PFSK-1 (cell line): ENCODE results near the gene COL11A2.

Experiments used
- FOXP2 ChIP-seq: optimal IDR thresholded peaks from 2 replicates; pipeline ENCODE3; 2011; ENCODE audit warnings: borderline replicate concordance, control low read depth, inconsistent platforms; ENCODE audit not compliant: insufficient read depth; ENCODE audit errors: extremely low read length, extremely low read depth
- POLR2AphosphoS5 ChIP-seq: IDR thresholded peaks from 2 replicates; pipeline ENCODE4 v1.6.1; 2012; ENCODE audit warnings: low read depth, mild to moderate bottlenecking, control low read depth, low read length, moderate library complexity
- SIN3A ChIP-seq: IDR thresholded peaks from 2 replicates; pipeline ENCODE4 v1.6.1; 2012; ENCODE audit warnings: mild to moderate bottlenecking, low read length, moderate library complexity, borderline replicate concordance; ENCODE audit not compliant: insufficient read depth
- TAF1 ChIP-seq: IDR thresholded peaks from 2 replicates; pipeline ENCODE4 v1.6.1; 2012; ENCODE audit warnings: low read length, control low read depth, borderline replicate concordance; ENCODE audit not compliant: insufficient read depth
- TF ChIP-seq, protein P1 (sequence below), 2 experiments: IDR thresholded peaks; 2 replicates each; pipeline versions ENCODE4 v1.6.1 to v1.8.0; 2011 to 2012; ENCODE audit warnings: low read depth in 2 of 2, low read length in 2 of 2, control low read depth in 1 of 2, inconsistent platforms in 1 of 2, mild to moderate bottlenecking in 1 of 2, moderate library complexity in 1 of 2; ENCODE audit not compliant: insufficient read depth in 1 of 2

Gene COL11A2

GRCh38 chr6:33202799-33203198, 10.5 kb upstream of the COL11A2 start:
- no peak for TF ChIP-seq FOXP2
- TF ChIP-seq TAF1: no peak

GRCh38 chr6:33201935-33202334, 9.7 kb upstream of the COL11A2 start:
- TF ChIP-seq, protein P1, sequence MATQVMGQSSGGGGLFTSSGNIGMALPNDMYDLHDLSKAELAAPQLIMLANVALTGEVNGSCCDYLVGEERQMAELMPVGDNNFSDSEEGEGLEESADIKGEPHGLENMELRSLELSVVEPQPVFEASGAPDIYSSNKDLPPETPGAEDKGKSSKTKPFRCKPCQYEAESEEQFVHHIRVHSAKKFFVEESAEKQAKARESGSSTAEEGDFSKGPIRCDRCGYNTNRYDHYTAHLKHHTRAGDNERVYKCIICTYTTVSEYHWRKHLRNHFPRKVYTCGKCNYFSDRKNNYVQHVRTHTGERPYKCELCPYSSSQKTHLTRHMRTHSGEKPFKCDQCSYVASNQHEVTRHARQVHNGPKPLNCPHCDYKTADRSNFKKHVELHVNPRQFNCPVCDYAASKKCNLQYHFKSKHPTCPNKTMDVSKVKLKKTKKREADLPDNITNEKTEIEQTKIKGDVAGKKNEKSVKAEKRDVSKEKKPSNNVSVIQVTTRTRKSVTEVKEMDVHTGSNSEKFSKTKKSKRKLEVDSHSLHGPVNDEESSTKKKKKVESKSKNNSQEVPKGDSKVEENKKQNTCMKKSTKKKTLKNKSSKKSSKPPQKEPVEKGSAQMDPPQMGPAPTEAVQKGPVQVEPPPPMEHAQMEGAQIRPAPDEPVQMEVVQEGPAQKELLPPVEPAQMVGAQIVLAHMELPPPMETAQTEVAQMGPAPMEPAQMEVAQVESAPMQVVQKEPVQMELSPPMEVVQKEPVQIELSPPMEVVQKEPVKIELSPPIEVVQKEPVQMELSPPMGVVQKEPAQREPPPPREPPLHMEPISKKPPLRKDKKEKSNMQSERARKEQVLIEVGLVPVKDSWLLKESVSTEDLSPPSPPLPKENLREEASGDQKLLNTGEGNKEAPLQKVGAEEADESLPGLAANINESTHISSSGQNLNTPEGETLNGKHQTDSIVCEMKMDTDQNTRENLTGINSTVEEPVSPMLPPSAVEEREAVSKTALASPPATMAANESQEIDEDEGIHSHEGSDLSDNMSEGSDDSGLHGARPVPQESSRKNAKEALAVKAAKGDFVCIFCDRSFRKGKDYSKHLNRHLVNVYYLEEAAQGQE (IDR thresholded peaks at IDR 0.05; ENCODE audit: insufficient read depth in 1 of 2, low read depth in 2 of 2, low read length in 2 of 2): no peak
- TF ChIP-seq SIN3A (no peak), FOXP2 (no peak), POLR2AphosphoS5 (no peak), TAF1 (no peak)

- no peak for TF ChIP-seq SIN3A
- no peak for TF ChIP-seq POLR2AphosphoS5
- TF ChIP-seq TAF1: no peak
- TF ChIP-seq, protein P1 (IDR thresholded peaks at IDR 0.05; ENCODE audit: insufficient read depth in 1 of 2, low read depth in 2 of 2, low read length in 2 of 2): no peak
- TF ChIP-seq FOXP2: no peak
Observed at GRCh38 chr6:33201147-33201545, 8.9 kb upstream of the COL11A2 start.

DNA sequence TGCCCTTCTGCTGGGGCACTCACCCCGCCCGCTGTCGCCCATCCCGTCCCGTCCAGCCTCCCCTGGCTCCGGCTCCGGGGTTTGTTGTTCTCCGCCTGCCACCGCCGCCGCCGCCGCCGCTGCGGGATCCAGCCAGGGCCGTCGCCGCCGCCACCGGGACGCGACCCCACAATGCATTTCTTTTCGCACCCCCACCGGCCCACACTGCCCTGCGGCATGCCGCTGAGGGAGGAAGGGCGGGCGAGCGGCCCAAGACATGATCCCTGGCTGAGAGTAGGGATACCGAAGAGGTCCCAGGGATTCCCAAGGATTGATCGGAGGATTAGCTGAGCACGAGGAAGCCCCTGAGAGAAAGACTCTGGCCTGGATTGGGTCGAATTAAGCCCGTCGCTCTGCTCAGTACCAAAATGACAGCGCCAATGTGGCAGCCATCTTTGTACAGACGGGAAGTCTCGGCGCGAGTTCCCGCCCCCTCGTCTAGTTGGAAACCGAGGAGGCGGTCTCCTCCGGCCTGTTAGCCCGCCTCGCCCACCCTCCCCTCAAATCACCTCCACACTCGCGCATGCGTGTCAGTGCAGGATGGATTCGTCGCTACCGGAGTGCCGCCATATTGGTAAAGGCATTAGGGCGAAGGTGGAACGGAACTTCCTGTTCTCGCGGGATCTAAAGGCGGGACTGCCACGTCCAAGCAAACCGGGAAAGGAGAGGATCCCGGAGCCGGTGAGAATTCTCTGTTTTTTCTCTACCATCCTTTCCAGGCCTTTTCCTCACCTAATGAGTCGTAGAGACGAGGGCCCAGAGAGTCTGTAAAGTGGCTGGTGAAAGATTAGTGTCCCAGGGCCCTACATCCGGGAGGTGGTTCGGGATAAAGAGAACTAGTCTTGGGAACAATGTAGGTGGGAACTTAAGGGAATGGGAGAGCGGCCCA, 8.2 kb upstream of the COL11A2 start, which contains the start of the genes RXRB and SLC39A7:
RXRB (minus strand) TSS at position 447 of the 928 bp plus-strand sequence; CDS start at position 258, 189 bp downstream.
SLC39A7 (plus strand) TSS at position 649 of the 928 bp plus-strand sequence. CDS start 379 bp downstream, outside the sequence.
- TF ChIP-seq SIN3A (0 out of 2 replicates have a peak, but pooled peaks have one; percentile 34), TAF1 (peak; percentile 90; the same call in 1 of the 2 replicates), POLR2AphosphoS5 (peak; percentile 82)
- TF ChIP-seq, protein P1 (IDR thresholded peaks at IDR 0.05; ENCODE audit: insufficient read depth in 1 of 2, low read depth in 2 of 2, low read length in 2 of 2): no peak

GRCh38 chr6:33199687-33200218, 7.5 kb upstream of the COL11A2 start:
- TF ChIP-seq SIN3A (peak; percentile 98), FOXP2 (no peak)

DNA sequence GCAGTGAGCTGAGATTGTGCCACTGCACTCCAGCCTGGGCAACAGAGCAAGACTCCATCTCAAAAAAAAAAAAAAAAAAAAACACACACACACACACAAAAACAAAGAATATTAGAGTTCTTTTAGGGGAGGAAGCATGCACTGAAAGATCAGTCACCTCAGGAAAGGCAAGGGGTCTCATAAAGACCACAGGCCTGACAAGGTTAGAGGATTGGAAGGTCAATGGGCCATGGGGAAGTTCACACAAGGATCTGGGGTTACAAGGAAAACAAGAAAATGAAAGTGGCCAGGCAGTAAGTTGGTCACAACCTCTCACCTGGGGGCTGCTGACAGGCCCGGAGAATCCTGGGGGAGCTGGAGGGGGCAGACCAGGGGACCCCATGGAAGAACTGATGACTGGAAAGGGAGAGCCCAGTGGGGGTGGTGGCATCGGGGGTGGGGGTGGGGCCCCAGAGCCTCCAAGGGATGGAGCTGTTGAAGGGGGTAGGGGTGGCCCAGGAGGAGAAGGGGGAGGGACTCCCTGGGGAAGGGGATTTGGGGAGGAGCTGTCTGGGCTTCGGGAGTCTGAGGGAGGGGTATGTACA, 6.7 kb upstream of the COL11A2 start:
- TF ChIP-seq, protein P1 (IDR thresholded peaks at IDR 0.05; ENCODE audit: insufficient read depth in 1 of 2, low read depth in 2 of 2, low read length in 2 of 2): no peak
- TF ChIP-seq FOXP2: no peak
- no peak for TF ChIP-seq TAF1
- no peak for TF ChIP-seq POLR2AphosphoS5
- no peak for TF ChIP-seq SIN3A
